HCEC 1CT (cell line): ENCODE measurements around the gene PHAF1.

Source experiments
- DNase-seq: peaks from one replicate; pipeline ENCODE4 v3.0.0-alpha.2; 2017

The PHAF1 gene

DNA sequence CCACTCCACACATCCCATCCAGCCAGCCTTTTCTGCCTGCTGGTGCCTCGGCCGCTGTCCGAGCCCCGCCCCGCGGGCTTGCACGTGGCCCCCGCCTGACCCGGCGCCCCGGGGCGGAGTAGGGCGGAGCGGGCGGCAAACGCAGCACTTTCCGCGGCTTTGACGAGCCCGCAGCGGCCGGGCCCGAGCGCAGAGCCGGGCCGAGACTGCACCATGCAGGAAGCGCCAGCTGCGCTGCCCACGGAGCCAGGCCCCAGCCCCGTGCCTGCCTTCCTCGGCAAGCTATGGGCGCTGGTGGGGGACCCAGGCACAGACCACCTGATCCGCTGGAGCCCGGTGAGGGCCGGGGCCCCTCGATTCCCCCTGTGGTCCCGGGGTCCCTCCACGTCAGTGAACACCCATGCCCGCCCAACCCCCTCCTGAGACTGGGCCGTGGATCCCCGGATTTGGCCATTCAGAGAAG, 54.9 kb downstream of the PHAF1 start, which contains the start of gene HSF4:
HSF4 (plus strand) TSS at position 147 of the 463 bp plus-strand sequence; CDS start at position 214, 67 bp downstream.
- peak; percentile 34 for DNase-seq

DNA sequence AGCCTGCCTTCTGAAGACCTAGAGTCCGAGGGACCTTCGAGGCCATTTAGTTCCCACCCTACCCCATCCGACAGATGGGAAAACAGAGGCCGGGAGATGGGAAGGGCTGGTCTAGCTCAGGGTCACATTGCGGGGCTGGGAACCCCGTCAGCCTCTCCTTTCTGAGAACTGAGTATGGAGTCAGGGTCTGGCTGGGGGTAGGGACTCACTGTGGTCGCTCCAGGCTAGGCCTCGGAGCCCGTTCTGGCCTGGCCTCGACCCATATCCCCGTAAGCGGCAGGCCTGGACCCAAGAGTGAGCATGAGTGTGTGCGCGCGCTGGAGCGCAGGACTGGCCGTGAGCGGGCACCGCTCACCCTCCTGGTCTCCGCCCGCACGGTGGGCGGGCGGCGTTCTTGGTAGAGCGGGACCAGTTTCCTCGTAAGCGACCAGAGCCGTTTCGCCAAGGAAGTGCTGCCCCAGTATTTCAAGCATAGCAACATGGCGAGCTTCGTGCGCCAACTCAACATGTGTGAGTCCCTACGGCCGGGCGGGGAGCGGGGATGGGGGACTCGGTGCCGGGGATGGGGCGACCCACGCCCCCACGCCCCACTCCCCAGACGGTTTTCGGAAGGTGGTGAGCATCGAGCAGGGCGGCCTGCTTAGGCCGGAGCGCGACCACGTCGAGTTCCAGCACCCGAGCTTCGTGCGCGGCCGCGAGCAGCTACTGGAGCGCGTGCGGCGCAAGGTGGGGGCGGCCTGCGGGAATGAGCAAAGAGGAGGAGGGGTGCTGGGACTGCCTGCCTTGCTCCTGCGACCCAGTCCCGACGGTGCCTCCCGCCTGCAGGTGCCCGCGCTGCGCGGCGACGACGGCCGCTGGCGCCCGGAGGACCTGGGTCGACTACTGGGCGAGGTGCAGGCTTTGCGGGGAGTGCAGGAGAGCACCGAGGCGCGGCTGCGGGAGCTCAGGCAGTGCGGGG, 55.7 kb downstream of the PHAF1 start:
- DNase-seq: no peak

DNA sequence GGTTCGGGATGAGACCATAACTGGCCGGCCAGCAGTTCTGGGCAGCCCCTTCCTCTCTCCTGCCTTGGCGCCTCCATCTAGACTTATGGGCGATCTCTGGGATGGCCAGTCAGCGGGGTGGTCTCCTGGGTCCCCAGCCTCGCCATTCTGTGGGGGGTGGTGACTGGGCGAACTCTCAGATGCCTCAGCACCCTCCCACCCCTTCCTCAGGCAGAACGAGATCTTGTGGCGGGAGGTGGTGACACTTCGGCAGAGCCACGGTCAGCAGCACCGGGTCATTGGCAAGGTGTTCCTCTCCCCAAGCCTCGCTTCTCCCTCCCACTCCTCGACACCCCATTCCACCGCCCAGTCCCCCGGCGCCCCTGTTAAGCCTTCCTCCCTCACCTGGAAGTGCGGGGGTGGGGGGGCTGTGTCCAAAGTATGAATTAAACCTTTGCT, 56.4 kb downstream of the PHAF1 start:
- no peak for DNase-seq

DNA sequence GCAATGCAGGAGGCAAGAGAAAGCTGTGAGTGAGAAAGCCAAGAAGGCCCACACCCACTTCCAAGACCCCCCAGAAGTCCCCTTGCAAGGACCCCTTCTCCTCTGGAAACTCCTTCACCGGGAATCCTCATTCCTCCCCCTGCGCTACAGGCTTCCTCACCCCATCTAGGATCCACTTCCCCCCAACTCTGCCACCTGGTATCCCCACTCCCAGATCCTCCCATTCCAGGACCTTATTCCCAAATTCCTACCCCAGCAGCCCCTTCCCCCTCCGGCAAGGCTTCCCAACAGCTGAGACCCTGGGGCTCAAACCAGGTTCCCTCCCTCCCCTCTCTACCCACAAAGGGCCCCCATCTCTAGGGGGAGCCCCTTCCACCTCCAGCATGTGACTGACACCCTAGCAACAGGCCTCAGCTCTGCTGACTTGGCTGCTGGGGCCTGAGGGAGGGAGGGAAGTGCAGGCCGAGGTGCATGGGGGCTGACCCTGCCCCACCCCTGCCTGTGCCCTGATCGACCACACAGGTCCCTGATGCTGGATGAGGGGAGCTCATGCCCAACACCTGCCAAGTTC, 56.9 kb downstream of the PHAF1 start:
- DNase-seq: no peak

DNA sequence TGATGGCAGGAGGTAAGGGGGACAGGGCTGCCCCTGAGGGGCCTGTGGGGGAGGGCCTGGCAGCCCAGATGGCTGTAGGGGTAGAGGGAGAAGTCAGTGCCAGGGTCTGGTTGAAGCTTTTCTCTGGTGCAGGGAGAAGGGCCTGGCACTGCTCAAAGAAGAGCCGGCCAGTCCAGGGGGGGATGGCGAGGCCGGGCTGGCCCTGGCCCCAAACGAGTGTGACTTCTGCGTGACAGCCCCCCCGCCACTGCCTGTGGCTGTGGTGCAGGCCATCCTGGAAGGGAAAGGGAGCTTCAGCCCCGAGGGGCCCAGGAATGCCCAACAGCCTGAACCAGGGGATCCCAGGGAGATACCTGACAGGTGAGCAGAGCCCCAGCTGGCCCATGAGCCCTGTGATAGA, 57.8 kb downstream of the PHAF1 start:
- no peak for DNase-seq

DNA sequence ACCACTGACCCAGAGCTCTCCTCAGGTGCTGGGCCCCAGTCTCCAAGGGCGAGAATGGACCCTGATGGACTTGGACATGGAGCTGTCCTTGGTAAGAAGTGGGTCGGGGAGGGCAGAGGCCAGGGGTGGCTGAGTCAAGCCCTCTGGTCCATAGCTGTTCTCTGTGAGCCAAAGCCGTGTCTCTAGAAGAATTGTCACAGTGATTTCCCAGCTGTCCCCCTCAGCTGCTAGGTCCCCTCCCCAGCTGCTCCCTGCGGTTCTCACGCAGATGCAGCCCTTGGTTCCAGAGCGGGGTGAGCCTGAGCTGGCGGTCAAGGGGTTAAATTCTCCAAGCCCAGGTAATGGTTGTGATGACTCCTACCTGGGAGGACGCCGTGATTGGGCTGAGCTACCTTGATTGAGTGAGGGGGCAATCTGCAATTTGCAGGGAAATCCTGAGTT, 59.3 kb downstream of the PHAF1 start:
- DNase-seq: no peak

DNA sequence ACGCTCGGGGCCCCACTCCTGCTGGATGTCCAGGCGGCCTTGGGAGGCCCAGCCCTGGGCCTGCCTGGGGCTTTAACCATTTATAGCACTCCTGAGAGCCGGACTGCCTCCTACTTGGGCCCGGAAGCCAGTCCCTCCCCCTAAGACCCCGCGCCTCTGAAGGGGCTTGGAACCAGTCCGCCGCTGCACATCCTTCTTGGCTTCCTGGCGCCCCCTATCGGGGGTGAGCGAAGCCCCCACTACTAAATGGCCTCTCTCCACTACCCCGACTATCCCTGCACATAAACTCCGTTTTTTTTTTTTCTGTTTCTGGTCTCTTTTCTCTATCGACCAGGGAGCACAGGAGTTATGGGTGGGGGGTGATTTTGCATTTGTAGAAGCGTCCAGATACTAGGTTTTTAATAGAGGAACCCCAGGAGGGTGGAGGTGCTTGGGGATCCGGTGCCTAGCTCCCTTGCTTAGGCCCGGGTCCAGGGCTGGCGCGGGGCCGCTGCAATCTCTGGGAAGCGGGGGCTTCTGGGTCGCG, 60.0 kb downstream of the PHAF1 start:
- no peak for DNase-seq

DNA sequence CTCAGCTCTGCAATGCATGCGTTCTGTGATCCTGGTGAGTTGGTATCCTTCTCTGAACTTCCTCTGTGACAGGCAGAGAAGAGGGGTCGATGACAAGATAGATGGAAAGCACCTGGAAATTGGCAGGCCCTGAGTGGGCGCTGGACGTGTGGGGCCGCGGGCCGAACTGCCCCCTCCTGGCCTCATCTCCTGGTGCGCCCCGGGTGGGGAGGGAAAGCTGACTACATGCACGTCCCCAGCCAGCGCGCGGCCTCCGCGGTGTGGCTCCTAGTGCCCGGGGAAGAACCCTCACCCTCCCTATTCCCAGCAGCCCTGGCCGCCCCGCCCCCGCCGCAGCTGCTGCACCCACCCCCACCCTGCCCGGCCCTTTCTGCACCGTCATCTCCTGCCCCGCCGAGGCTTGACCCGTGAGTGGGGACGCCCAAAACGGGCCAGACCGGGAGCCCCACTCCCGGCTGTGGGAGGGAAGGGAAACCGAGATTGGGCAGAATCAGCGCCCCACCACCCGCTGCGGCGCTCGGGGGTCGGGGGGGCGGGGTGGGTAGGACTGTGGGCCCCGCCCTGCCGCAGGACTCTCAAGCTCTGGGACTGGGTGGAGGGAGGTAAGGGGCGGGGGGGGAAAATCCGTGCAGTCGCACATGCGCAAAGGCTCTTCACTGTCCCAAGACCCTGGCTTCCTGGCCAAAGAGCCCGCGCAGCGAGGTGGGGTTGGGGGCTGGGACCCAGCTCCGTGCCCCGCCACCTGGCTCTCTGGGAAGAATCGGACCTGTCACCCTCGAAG, 60.6 kb downstream of the PHAF1 start, which contains the start of gene NOL3:
NOL3 (plus strand) TSS at position 371 of the 781 bp plus-strand sequence.
- peak; percentile 83 for DNase-seq

DNA sequence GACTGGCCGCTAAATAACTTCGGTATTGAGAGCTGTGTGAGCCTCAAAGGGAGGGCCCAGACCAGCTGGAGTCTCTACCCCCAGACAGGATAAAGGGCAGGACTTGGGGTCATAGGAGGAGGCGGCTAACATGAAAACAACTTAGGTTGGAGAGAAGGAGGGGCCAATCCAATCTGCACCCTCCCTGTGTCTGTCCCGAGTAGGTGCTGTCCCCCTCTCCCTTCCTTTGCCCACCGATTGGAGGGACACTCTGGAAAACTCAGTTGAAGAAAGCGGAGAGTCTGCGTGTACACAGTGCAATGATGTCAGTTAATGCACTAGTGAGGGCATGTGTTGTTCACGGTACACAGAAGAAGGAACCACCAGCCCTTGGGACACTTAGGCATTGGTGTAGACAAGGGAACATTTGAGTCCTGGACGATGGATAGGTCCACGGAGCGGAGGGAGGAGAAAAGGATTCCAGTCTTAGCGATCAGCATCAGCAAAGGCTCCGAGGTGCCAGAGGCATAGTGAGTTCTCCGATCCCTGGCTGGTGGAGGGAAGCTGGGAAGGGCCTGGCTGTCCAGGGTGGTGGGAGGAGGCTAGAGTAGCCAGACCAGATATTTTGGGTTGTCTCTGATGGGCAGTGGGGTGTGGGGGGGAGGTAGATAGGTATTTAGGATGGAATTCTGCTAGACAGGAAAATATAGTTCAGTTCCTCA, 61.4 kb downstream of the PHAF1 start:
- no peak for DNase-seq

DNA sequence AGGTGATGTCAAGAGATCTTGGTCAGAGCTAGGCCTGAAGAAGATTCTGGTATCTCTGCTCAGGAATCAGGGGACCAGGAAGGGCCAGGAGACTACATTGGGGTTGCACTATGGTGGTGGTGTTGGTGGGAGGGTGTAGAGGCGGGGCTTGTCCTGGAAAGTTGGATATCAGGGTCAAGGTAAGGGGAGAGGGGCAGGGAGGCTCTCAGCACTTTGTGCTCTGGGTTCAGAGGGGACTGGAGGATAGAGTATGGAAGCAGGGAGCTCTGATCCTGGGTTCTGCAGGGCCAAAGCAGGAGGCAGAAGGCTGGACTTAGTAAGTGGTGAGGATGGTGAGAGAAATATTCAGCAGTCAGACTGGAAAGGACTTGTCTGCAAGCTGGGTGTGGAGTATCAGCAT, 63.6 kb downstream of the PHAF1 start:
- no peak for DNase-seq

DNA sequence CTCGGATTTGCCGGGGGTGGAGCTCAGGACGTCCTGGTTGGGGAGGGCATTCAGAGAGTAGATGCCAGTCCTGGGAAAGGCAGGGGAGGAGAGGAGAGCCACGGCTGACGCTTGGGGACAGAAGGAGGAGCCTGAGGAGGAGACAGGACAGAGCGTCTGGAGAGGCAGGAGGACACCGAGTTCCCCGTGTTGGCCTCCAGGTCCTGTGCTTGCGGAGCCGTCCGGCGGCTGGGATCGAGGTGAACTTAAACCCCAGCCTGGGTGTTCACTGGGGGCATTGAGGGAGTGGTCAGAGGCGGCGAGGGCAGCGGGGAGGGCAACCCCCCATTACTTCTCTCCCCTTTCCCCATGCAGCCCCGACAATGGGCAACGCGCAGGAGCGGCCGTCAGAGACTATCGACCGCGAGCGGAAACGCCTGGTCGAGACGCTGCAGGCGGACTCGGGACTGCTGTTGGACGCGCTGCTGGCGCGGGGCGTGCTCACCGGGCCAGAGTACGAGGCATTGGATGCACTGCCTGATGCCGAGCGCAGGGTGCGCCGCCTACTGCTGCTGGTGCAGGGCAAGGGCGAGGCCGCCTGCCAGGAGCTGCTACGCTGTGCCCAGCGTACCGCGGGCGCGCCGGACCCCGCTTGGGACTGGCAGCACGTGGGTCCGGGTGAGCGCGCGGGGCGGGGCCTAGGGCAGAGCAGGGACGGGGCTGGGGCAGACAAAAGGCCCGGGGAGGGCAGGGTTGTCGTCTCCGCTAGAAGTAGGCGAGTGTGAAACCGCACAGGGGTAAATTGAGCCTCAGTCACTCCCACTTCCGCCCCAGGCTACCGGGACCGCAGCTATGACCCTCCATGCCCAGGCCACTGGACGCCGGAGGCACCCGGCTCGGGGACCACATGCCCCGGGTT, 64.3 kb downstream of the PHAF1 start:
- DNase-seq: peak; percentile 80

DNA sequence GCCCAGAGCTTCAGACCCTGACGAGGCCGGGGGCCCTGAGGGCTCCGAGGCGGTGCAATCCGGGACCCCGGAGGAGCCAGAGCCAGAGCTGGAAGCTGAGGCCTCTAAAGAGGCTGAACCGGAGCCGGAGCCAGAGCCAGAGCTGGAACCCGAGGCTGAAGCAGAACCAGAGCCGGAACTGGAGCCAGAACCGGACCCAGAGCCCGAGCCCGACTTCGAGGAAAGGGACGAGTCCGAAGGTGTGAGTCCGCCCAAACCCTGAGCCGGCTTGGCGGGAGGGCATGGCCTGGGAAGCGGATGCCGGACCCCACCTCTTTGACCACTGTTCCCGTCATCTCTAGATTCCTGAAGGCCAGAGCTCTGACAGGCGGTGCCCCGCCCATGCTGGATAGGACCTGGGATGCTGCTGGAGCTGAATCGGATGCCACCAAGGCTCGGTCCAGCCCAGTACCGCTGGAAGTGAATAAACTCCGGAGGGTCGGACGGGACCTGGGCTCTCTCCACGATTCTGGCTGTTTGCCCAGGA, 65.0 kb downstream of the PHAF1 start:
- no peak for DNase-seq

DNA sequence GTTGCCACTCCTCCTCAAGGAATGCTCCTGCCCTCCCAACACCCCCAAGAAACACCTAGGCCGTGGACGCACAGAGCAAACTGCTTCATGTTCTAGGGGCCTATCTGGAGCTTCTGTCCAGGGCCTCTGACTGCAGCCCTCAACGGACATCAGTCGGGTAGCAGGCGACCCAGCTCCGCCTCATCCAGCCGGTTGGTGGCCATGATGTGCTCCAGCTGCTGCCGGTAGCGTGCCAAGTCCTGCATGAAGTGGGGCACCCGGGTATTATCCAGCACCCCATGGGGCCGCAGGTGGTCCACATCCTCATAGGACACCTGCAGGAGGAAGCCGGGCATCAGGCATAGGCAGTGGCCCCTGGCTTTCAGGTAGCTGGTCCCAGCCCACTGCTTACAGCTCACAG, 66.9 kb downstream of the PHAF1 start:
- DNase-seq: no peak

DNA sequence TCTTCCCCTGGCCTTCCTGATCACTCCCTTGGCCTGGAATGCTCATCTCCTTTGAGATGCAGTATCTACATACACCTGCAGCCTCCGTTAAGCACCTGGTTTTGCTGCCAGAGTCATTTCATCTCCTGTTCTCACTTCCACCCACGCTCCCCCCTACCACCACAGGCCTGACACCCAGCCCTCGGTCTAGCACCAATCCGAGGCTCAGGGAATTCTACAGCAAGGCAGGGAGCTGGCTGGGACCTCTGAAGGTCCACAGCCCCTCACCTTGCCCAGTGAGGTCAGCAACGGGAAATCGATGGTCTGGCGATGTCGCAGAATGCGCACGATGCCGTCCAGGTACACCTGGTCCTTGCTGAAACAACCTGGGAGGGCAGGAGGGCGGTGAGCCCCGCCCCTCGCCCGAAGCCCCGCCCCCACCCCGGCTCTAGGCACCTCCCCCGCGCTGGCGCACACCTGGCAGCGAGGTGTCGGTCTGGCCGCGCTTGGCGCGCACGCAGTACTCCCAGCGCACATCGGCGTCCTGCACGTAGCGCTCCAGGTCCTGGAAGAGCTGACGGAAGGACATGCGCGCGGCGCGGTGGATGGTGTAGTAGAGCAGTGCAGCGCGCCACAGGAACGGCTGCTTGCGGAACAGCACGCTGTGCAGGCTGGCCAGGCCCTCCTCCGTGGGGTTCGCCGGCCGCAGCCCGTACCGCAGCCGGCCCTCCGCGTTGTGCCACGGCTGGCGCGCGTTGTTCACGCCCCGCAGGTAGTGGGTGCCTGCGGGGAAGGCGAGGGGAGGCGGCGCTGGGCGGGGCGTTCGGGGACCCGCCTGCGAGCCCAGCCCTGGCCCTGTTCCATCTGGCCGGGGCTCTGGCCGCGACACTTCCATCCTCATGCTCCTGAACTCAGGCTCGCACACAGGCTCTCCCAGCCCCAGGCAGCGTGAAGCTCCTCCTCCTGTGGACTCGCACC, 68.3 kb downstream of the PHAF1 start:
- no peak for DNase-seq

DNA sequence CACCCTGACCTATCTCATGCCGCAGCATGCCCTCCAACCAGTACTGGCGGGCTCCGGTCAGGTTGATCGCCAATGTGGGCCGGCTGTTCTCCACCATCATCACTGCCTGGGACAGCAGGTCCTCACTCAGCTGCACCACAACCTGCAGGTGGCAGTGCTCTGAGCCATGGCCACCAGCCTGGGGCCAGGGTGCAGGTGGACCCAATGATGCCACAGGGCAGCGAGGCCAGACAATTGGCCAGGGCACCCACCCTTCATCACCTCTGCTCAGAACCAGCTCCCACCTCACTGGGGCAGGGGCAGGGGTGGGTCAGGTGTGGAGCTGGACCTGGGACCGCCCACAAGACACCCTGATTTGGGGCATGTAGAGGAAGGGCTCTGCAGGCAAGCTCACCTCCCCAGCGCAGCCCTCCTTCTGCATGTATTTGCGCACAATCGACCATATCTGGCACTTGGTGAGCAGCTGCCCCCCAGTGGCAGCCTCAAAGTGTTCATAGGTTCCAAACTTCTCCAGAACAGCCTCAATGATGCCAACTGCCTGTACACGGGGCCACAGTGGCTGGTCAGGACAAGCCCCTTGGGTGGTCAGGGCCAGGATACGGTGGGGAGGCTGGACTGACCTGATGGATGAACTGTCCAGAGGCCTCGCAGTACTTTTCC, 69.8 kb downstream of the PHAF1 start:
- no peak for DNase-seq

DNA sequence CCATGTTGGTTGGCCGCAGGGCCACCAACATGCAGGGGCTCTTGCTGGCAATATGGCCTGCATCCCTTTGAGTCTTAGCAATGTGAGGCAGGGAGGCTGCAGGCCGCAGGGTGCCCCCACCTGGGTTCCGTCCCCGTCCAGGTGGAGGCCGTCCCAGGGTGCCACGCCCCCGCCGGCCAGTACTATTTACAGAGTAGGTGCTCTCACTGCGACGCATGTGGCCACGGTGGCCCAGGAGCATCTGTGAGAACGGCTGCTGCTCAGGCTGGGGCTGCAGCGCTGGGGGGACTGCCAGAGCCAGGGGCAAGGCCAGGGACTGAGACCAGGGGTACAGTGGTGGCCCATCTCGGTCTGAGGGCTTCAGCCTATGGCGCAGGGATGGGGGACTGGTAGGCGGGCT, 70.4 kb downstream of the PHAF1 start:
- DNase-seq: no peak

DNA sequence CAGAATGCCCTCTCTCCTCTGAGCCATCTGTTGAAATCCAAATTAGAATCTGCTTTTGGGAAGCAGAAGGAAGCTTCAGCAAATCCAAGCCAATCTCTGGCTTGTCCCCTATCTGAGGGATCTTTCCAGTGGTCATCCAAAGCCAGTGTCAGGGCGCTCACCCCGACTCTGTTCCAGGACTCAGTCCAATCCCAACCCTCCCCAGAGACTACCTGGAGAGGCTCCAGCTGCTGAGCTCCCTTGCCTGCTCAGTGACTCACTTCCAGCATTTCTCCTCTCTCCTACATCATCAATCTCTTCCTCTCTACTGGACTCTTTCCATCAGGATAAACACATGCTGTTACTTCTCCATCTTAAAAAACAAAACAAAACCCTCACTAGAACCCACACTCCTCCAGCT, 71.6 kb downstream of the PHAF1 start:
- peak; percentile 82 for DNase-seq

DNA sequence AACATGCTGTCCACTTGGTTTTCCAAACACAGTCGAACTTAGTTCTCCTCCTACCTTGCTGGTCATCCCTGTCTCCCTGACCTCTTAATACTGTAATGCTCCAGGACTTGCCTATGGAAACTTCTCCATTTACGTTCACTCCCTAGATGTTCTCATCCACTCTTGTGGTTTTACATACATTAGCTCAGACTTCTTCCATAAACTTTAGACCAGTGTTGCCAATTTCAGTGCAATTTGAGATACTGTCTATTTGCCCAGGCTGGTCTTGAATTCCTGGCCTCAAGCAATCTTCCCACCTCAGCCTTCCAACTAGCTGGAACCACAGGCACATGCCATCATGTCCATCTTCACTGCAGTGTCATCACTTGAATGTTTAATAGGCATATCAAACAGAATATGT, 72.5 kb downstream of the PHAF1 start:
- DNase-seq: no peak

DNA sequence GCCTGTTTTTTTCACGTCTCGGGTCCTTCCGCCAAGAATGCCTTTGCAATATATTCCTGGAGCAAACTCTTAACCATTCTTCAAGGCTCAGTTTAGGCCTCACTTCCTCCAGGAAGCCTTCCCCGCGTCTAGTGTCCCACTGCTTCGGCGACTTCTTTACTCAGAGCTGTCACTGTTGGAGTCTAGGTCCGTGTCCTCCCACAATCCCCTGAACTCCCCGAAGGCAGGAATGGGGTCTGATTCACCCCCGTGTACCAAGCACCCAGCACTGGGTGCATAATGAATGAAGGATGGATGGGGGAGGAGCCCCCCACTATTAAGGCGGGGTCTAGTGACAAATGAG, 73.5 kb downstream of the PHAF1 start:
- no peak for DNase-seq
